ENCODE results near the gene TSPAN18.

The TSPAN18 gene

DNA sequence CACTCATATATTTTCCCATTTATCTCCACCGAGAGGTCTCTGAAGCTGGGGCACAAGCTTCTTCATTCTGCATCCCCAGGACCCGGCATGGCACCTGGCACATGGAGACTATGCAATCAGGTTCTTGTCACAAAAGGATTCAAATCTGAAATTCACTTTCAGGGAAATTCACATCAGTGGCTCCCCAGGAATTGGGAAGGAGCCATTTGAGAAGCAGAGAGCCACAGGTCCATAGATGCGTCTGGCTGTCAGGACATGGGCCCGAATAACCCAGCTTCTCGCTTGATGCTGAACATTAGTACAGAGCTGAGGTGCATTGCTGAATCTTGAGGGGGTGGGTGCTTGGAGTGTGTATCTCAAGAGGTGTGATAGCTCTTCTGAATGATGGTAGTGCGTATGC is 82.5 kb downstream of the TSPAN18 start:
- TF ChIP-seq, protein P1, sequence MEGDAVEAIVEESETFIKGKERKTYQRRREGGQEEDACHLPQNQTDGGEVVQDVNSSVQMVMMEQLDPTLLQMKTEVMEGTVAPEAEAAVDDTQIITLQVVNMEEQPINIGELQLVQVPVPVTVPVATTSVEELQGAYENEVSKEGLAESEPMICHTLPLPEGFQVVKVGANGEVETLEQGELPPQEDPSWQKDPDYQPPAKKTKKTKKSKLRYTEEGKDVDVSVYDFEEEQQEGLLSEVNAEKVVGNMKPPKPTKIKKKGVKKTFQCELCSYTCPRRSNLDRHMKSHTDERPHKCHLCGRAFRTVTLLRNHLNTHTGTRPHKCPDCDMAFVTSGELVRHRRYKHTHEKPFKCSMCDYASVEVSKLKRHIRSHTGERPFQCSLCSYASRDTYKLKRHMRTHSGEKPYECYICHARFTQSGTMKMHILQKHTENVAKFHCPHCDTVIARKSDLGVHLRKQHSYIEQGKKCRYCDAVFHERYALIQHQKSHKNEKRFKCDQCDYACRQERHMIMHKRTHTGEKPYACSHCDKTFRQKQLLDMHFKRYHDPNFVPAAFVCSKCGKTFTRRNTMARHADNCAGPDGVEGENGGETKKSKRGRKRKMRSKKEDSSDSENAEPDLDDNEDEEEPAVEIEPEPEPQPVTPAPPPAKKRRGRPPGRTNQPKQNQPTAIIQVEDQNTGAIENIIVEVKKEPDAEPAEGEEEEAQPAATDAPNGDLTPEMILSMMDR (IDR thresholded peaks at IDR 0.05; ENCODE audit: insufficient read depth, low read length, poor library complexity, severe bottlenecking) = no peak
- Histone ChIP-seq H3K4me3 (replicated peaks; ENCODE audit: low read depth, low read length) (no peak overlapping the region), H3K27me3 (replicated peaks; ENCODE audit: control insufficient read depth, insufficient read depth, low read length) (no peaks in the 10 kb centered on the region; the same call in none of the 2 replicates), H3K36me3 (ENCODE audit: control insufficient read depth, insufficient read depth, low read length) (no peaks in the 10 kb centered on the region)
- DNase-seq (ENCODE audit: extremely low read depth, insufficient read length) = no peak

DNA sequence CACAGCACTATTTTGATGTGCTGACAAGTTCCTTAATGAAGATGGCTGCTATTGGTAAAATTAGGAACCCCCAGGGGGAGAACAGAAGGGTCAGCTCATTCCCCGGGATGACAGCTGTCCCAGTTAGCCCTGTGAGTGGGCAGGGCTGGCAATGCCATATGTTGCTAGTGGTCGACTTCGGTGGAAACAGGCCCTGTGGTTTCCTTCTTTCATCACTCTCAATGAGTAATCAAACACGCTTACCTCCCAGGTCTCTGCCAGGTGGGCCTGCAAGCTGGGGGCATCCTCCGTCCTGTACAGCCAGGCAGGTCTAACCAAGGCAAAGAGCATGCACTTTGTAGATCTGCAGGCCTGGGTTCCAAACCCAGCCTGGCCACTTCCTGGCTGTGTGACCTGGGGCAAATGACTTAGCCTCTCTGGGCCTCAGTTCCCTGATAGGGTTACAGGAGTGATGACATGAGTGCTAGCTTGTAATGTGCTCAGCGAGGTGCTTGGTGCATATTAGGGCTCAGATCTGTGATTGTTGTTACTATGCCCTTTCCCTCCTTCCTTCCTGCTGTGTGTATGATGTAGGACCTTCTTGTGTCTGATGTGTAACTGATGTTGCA is 85.2 kb downstream of the TSPAN18 start:
- Histone ChIP-seq H3K36me3 (ENCODE audit: control insufficient read depth, insufficient read depth, low read length) (no peaks in the 10 kb centered on the region), H3K27me3 (replicated peaks; ENCODE audit: control insufficient read depth, insufficient read depth, low read length) (no peaks in the 10 kb centered on the region; the same call in none of the 2 replicates), H3K4me3 (replicated peaks; ENCODE audit: low read depth, low read length) (no peak overlapping the region)
- DNase-seq (ENCODE audit: extremely low read depth, insufficient read length) = no peak
- TF ChIP-seq, protein P1 (IDR thresholded peaks at IDR 0.05; ENCODE audit: insufficient read depth, low read length, poor library complexity, severe bottlenecking) = no peak

DNA sequence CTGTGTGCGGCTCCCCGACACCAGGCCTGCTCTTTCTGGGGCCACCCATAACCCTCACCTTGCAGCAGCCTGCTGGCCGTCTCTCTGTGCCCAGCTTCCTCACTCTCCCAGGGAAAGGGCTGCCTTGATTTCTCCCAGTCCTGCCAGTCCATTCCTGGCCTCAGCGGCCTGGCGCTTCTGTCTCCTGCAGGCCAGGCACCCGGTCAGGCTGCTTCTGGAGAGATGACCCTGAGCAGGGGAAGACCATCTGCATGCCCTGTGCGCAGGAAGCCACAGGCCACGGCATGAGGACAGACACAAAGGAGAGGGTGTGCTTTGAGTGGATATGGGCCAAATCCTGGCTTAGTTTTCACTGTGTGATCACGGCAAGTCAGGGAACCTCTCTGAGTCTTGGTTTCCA is 86.2 kb downstream of the TSPAN18 start:
- Histone ChIP-seq H3K4me3 (replicated peaks; ENCODE audit: low read depth, low read length) (no peak overlapping the region), H3K36me3 (ENCODE audit: control insufficient read depth, insufficient read depth, low read length) (no peaks in the 10 kb centered on the region), H3K27me3 (replicated peaks; ENCODE audit: control insufficient read depth, insufficient read depth, low read length) (no peaks in the 10 kb centered on the region; the same call in none of the 2 replicates)
- TF ChIP-seq, protein P1 (IDR thresholded peaks at IDR 0.05; ENCODE audit: insufficient read depth, low read length, poor library complexity, severe bottlenecking) = no peak
- no peak for DNase-seq (ENCODE audit: extremely low read depth, insufficient read length)

DNA sequence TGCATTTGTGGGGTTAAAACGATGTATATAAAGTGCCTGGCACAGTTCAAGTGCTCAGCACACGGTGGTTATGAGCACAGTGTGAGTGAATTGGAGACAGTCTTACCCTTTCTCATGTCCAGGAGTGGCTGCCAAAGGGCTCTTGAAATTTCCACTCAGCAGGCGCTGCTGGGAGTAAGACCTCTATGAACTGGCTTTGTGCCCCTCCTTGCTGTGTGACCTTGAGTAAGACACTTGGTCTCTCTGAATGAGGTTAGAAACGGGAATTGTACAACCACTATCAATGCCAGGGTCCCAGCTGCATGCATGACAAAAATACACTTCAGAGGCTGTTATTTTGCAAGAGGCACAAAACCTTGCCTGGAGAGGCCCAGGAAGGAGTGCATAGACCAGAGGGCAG is 86.6 kb downstream of the TSPAN18 start:
- DNase-seq (ENCODE audit: extremely low read depth, insufficient read length) = no peak
- Histone ChIP-seq H3K27me3 (replicated peaks; ENCODE audit: control insufficient read depth, insufficient read depth, low read length) (no peaks in the 10 kb centered on the region; the same call in none of the 2 replicates), H3K36me3 (ENCODE audit: control insufficient read depth, insufficient read depth, low read length) (no peaks in the 10 kb centered on the region), H3K4me3 (replicated peaks; ENCODE audit: low read depth, low read length) (no peak overlapping the region)
- TF ChIP-seq, protein P1 (IDR thresholded peaks at IDR 0.05; ENCODE audit: insufficient read depth, low read length, poor library complexity, severe bottlenecking) = no peak

DNA sequence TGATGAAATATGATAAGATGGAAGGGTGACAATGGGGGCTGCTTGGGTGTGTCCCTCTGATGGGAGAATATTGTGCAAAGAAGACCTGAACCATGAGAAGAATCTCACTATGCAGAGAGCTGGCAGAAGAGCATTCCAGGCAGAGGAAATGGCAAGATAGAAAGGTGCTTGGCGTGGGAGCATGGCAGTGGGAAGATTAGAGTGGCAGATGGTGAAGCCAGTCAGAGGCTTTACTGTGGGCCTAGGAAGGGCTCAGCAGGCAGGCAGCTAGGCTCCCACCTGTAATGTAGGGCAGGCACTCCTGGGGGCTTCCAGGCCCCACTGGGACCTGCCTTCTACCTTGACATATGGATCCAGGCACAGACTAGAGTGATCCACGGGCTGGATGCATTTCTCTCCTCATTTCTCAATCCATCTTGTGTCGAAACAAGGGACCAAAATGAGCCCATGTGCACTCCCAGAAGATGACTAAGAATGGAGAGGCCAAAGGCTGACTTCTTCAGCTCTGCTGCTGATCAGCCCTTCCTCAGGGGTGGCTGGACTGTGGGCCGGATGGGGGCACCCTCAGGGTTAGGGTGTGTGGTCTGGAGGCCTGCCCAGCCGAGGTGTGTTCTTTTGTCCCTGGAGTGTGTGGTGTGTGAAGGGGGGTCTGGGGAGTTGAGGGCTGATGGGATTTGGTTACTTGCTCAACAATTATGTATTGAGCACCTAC is 88.3 kb downstream of the TSPAN18 start:
- H3K27me3 ChIP-seq (replicated peaks; ENCODE audit: control insufficient read depth, insufficient read depth, low read length) = no peaks in the 10 kb centered on the region; the same call in none of the 2 replicates
- DNase-seq (ENCODE audit: extremely low read depth, insufficient read length) = no peak
- H3K36me3 ChIP-seq (ENCODE audit: control insufficient read depth, insufficient read depth, low read length) = no peaks in the 10 kb centered on the region
- no peak overlapping the region for H3K4me3 ChIP-seq (replicated peaks; ENCODE audit: low read depth, low read length)
- TF ChIP-seq, protein P1 (IDR thresholded peaks at IDR 0.05; ENCODE audit: insufficient read depth, low read length, poor library complexity, severe bottlenecking) = no peak

Data from GM06990 (cell line).